GM18907 (cell line): ENCODE data around the gene NANP.

ENCODE experiments used
- ATAC-seq: cut with Tn5 transposase; IDR thresholded peaks from one replicate; pipeline ENCODE4 v1.9.1; 2021; ENCODE audit warnings: mild to moderate bottlenecking, moderate library complexity; ENCODE audit not compliant: unreplicated experiment

NANP gene

GRCh38 chr20:25573288-25574251 is 50.2 kb downstream of the NANP start:
- ATAC-seq = no peak

- ATAC-seq = no peak
Observed at GRCh38 chr20:25571817-25572216, 52.0 kb downstream of the NANP start.

- no peak for ATAC-seq
Observed at GRCh38 chr20:25571240-25571639, 52.6 kb downstream of the NANP start.

GRCh38 chr20:25570148-25570530 is 53.7 kb downstream of the NANP start:
- ATAC-seq = no peak

- no peak for ATAC-seq
Observed at GRCh38 chr20:25567286-25567685, 56.5 kb downstream of the NANP start.

GRCh38 chr20:25566821-25567220 is 57.0 kb downstream of the NANP start:
- ATAC-seq = no peak

- no peak for ATAC-seq
Observed at GRCh38 chr20:25565578-25566157, 58.1 kb downstream of the NANP start.

GRCh38 chr20:25563876-25564275 is 59.9 kb downstream of the NANP start:
- no peak for ATAC-seq

- ATAC-seq = no peak
Observed at GRCh38 chr20:25563362-25563761, 60.5 kb downstream of the NANP start.
